ENCODE data around the gene CYP26B1. TPM values are rescaled to one million over a fixed set of nuclear protein-coding genes. Genes with fewer than 3 reads are reported as not detected.

Gene CYP26B1
- total and polyA plus RNA-seq, 9 of the 15 experiments (the other 6 are each of a cell fraction or from before 2014, with no cell fraction given), result 0.01 to 0.13 (median 0.04) TPM; not detected in 6

GRCh38 chr2:72146347-72147302 lies 1.0 kb downstream of the CYP26B1 start:
- H3K27me3 ChIP-seq (ENCODE audit: control insufficient read depth in 2 of 2, insufficient read depth in 2 of 2, low read length in 2 of 2), result peaks cover 13 to 40% of the 10 kb centered on the region in 2 experiments; a peak in 4 of 5 replicates
- FAIRE-seq (no peak), DNase-seq (ENCODE audit: extremely low read depth in 1 of 4, low spot score in 3 of 4) (no peak), ATAC-seq (no peak)
- no peak overlapping the region for H3K4me2 ChIP-seq (ENCODE audit: insufficient read depth, low read length)
- no peak overlapping the region for H3K4me3 ChIP-seq
- no TSS peak for BruUV-seq (replicated peaks)
- TF ChIP-seq ARID3B (CRISPR knock-in tag; IDR thresholded peaks at IDR 0.05; ENCODE audit: borderline replicate concordance), result no peak
- no peak for TF ChIP-seq CREM (IDR thresholded peaks at IDR 0.05; ENCODE audit: low read depth)
- no peak for TF ChIP-seq MEIS2 (IDR thresholded peaks at IDR 0.05; ENCODE audit: partially characterized antibody)
- no peak for TF ChIP-seq ZNF444 (CRISPR knock-in tag; IDR thresholded peaks at IDR 0.05)
- TF ChIP-seq NCOA6 (IDR thresholded peaks at IDR 0.05), result no peak
- no peak for TF ChIP-seq PHB2 (IDR thresholded peaks at IDR 0.05; ENCODE audit: low read depth)
- no peak for TF ChIP-seq CBX3 (IDR thresholded peaks at IDR 0.05; ENCODE audit: borderline replicate concordance in 1 of 2, low read length in 2 of 2)
- no peak for TF ChIP-seq UBTF (IDR thresholded peaks at IDR 0.05; ENCODE audit: borderline replicate concordance in 1 of 2, low read depth in 2 of 2, low read length in 2 of 2)
- TF ChIP-seq, protein P1, sequence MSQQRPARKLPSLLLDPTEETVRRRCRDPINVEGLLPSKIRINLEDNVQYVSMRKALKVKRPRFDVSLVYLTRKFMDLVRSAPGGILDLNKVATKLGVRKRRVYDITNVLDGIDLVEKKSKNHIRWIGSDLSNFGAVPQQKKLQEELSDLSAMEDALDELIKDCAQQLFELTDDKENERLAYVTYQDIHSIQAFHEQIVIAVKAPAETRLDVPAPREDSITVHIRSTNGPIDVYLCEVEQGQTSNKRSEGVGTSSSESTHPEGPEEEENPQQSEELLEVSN (IDR thresholded peaks at IDR 0.05; ENCODE audit: borderline replicate concordance in 1 of 2, extremely low read depth in 1 of 2, insufficient read depth in 1 of 2, insufficient read length in 1 of 2, low read depth in 1 of 2, low read length in 1 of 2, poor library complexity in 1 of 2, severe bottlenecking in 1 of 2), result no peak
- no peak for TF ChIP-seq ZNF561 (CRISPR knock-in tag; conservative IDR thresholded peaks at IDR 0.05)
- no peak for TF ChIP-seq ZZZ3 (IDR thresholded peaks at IDR 0.05)
- no peak for TF ChIP-seq NR2C1 (IDR thresholded peaks at IDR 0.05)
- no peak for TF ChIP-seq NR2C1 (tag; IDR thresholded peaks at IDR 0.05)
- no peaks in the 10 kb centered on the region for H3K9me1 ChIP-seq (ENCODE audit: control insufficient read depth, insufficient read depth, low read length)
- no peak overlapping the region for H2AFZ ChIP-seq (ENCODE audit: low read depth, low read length)
- in situ Hi-C loops (cut with MboI), result no loop called here
- H4K20me1 ChIP-seq (replicated peaks; ENCODE audit: control insufficient read depth, insufficient read depth, low read length), result peaks cover 7% of the 10 kb centered on the region; the same call in 1 of the 2 replicates
- H3K9me3 ChIP-seq (replicated peaks; ENCODE audit: control insufficient read depth, insufficient read depth, low read depth, low read length), result no peaks in the 10 kb centered on the region
- no peaks in the 10 kb centered on the region for H3K36me3 ChIP-seq (ENCODE audit: control insufficient read depth, insufficient read depth, low read length)
- H3K27ac ChIP-seq (ENCODE audit: extremely low read depth, low read depth, low read length), result no peak overlapping the region
- H3K79me2 ChIP-seq (ENCODE audit: control insufficient read depth, insufficient read depth, low read length), result no peaks in the 10 kb centered on the region
- intact Hi-C loops (cut with micrococcal nuclease), result no loop called here
- H3K4me1 ChIP-seq (replicated peaks in 1 of 2; ENCODE audit: control insufficient read depth in 2 of 2, insufficient read depth in 2 of 2, low read length in 2 of 2), result peaks cover 0 to 32% of the 10 kb centered on the region in 2 experiments; a peak in 2 of 5 replicates
- H3K9ac ChIP-seq (ENCODE audit: insufficient read depth in 1 of 2, low read depth in 2 of 2, low read length in 2 of 2), result no peak overlapping the region
- ChIA-PET CTCF (ENCODE audit: low intra/inter-chr PET ratio) (no interaction called here), POLR2A (no interaction called here)
- 68% methylated on average over 30 of the region's 58 CpGs for WGBS (ENCODE audit: insufficient coverage, low coverage, missing lambda C conversion rate)
